Measurements from ENCODE around the gene AKR1C4. TPM values are rescaled to one million over a fixed set of nuclear protein-coding genes. Genes with fewer than 3 reads are reported as not detected.

AKR1C4 gene
- total RNA-seq, 1 experiment from 2014 or later: 0.40 TPM

DNA sequence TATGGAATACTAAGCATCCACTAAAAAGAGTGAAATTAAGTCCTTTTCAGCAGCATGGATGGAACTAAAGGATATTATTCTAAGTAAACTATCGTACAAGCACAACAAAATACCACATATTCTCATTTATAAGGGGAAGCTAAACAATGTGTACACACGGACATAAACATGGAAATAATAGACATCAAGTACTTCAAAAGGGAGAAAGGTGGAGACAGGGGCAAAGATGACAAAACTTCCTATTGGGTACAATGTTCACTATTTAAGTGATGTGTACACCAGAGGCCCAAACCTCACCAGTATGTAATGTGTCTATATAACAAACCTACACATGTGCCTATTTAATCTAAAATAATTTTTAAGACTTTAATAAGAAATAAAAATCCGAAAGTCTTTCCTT, 2.2 kb upstream of the AKR1C4 start:
- H3K4me1 Mint-ChIP-seq (ENCODE audit: low read depth, unreplicated experiment): peaks cover 18% of the 10 kb centered on the region
- H3K36me3 Mint-ChIP-seq (ENCODE audit: insufficient read depth, unreplicated experiment): no peaks in the 10 kb centered on the region
- CTCF ChIA-PET: no interaction called here
- DNase-seq: no peak
- intact Hi-C loops (cut with micrococcal nuclease; ENCODE audit: unreplicated experiment): loop anchor here (2.0 to 10.0 kb wide), 2 partner anchors 50 to 88 kb away; no protein-coding TSS in a partner anchor
- BruUV-seq (replicated peaks): no TSS peak
- H3K4me3 Mint-ChIP-seq (ENCODE audit: low read depth, unreplicated experiment): no peak overlapping the region
- no peaks in the 10 kb centered on the region for H3K27me3 Mint-ChIP-seq (ENCODE audit: unreplicated experiment)
- H3K27ac Mint-ChIP-seq (ENCODE audit: unreplicated experiment): no peak overlapping the region
- TF ChIP-seq, protein P1, sequence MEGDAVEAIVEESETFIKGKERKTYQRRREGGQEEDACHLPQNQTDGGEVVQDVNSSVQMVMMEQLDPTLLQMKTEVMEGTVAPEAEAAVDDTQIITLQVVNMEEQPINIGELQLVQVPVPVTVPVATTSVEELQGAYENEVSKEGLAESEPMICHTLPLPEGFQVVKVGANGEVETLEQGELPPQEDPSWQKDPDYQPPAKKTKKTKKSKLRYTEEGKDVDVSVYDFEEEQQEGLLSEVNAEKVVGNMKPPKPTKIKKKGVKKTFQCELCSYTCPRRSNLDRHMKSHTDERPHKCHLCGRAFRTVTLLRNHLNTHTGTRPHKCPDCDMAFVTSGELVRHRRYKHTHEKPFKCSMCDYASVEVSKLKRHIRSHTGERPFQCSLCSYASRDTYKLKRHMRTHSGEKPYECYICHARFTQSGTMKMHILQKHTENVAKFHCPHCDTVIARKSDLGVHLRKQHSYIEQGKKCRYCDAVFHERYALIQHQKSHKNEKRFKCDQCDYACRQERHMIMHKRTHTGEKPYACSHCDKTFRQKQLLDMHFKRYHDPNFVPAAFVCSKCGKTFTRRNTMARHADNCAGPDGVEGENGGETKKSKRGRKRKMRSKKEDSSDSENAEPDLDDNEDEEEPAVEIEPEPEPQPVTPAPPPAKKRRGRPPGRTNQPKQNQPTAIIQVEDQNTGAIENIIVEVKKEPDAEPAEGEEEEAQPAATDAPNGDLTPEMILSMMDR (IDR thresholded peaks at IDR 0.05; ENCODE audit: unreplicated experiment): no peak
- peaks cover 2% of the 10 kb centered on the region for H3K9me3 Mint-ChIP-seq (ENCODE audit: low read depth, unreplicated experiment)

DNA sequence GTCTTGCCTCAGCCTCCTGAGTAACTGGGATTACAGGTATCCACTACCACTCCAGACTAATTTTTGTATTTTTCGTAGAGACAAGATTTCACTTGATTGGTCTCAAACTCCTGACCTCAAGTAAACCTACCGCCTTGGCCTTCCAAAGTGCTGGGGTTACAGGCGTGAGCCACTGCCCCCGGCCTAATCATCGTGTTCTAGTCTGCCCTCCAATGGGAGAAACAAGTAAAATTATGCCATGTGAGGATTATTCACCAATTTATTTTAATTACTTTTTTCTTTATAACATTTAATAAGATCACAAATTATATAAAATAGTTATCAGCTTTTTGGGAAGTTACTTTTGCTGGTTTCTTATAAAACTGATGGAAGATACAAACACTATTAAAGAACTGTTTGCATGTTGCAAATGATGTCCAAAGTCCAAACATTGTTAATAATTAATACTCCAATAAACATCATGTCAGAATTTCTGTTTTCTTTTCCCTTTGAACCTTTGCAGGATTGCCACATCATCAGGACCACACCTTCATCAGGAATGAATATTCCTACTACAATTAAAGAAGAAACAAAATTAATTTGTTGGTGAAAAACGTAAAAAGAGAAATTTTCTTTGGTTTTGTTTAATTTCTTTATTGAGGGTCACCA, 786 bp upstream of the AKR1C4 start:
- Mint-ChIP-seq H3K27me3 (ENCODE audit: unreplicated experiment) (no peaks in the 10 kb centered on the region), H3K36me3 (ENCODE audit: insufficient read depth, unreplicated experiment) (no peaks in the 10 kb centered on the region), H3K4me1 (ENCODE audit: low read depth, unreplicated experiment) (peaks cover 18% of the 10 kb centered on the region), H3K27ac (ENCODE audit: unreplicated experiment) (peak overlapping the region; percentile 58), H3K9me3 (ENCODE audit: low read depth, unreplicated experiment) (peaks cover 2% of the 10 kb centered on the region), H3K4me3 (ENCODE audit: low read depth, unreplicated experiment) (no peak overlapping the region)
- BruUV-seq (replicated peaks): no TSS peak
- DNase-seq: peak; percentile 20
- intact Hi-C loops (cut with micrococcal nuclease; ENCODE audit: unreplicated experiment): loop anchor here (2.0 to 10.0 kb wide), 4 partner anchors 25 to 104 kb away; partner anchors contain the start of gene AKR1C3
- CTCF ChIA-PET: no interaction called here
- TF ChIP-seq, protein P1 (IDR thresholded peaks at IDR 0.05; ENCODE audit: unreplicated experiment): no peak

DNA sequence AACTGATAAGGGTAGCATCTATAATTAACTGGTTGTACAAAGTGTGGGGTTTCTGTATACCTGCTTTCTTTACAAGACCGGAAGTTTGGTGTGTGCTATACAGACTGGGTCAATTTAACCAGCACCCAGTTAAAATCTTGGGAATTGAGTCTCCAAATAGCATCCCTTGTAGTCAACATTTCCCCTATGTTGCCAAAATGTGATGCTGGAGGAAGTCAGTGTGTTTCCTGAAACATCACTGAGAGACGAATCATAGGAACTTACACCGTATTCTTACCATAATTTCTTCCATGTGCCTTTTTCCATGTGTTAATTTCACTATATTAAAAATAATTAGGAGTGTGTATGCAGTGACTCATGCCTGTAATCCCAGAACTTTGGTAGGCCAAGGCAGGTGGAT, 1.7 kb downstream of the AKR1C4 start:
- H3K9me3 Mint-ChIP-seq (ENCODE audit: low read depth, unreplicated experiment): peaks cover 2% of the 10 kb centered on the region
- DNase-seq: no peak
- intact Hi-C loops (cut with micrococcal nuclease; ENCODE audit: unreplicated experiment): loop anchor here (5.0 to 10.0 kb wide), 2 partner anchors 54 to 106 kb away; partner anchors contain the start of gene AKR1C3

DNA sequence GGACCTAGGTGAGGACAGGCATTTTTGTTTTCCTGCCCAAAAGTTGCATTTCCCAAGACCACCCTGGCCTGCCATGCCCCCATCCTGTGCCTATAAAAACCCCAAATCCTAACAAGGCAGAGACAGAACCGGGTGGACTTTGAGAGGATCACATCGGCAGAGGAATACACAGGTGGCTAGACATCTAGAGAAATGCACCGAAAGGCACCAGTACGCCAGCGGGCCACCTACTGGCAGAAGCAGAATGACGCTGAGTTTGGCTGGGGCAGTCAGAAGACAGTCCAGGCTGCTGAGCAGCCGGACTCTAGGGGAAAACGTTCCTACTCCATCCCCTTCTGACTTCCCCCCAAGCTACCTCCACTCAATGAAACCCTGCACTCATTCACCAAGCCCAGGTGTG, 2.8 kb downstream of the AKR1C4 start:
- CTCF ChIA-PET: no interaction called here

More for the DNA sequence above, 1.7 kb downstream of the AKR1C4 start:
- Mint-ChIP-seq H3K4me1 (ENCODE audit: low read depth, unreplicated experiment) (peaks cover 18% of the 10 kb centered on the region), H3K27me3 (ENCODE audit: unreplicated experiment) (no peaks in the 10 kb centered on the region), H3K27ac (ENCODE audit: unreplicated experiment) (no peak overlapping the region), H3K36me3 (ENCODE audit: insufficient read depth, unreplicated experiment) (no peaks in the 10 kb centered on the region), H3K4me3 (ENCODE audit: low read depth, unreplicated experiment) (no peak overlapping the region)
- TF ChIP-seq, protein P1 (IDR thresholded peaks at IDR 0.05; ENCODE audit: unreplicated experiment): no peak
- no TSS peak for BruUV-seq (replicated peaks)
- CTCF ChIA-PET: no interaction called here

More for the DNA sequence above, 2.8 kb downstream of the AKR1C4 start:
- no TSS peak for BruUV-seq (replicated peaks)
- intact Hi-C loops (cut with micrococcal nuclease; ENCODE audit: unreplicated experiment): loop anchor here (5.0 to 10.0 kb wide), 2 partner anchors 55 to 107 kb away; partner anchors contain the start of gene AKR1C3
- H3K27ac Mint-ChIP-seq (ENCODE audit: unreplicated experiment): no peak overlapping the region
- peaks cover 18% of the 10 kb centered on the region for H3K4me1 Mint-ChIP-seq (ENCODE audit: low read depth, unreplicated experiment)
- no peak for DNase-seq
- TF ChIP-seq, protein P1 (IDR thresholded peaks at IDR 0.05; ENCODE audit: unreplicated experiment): no peak
- peaks cover 2% of the 10 kb centered on the region for H3K9me3 Mint-ChIP-seq (ENCODE audit: low read depth, unreplicated experiment)
- no peak overlapping the region for H3K4me3 Mint-ChIP-seq (ENCODE audit: low read depth, unreplicated experiment)
- no peaks in the 10 kb centered on the region for H3K36me3 Mint-ChIP-seq (ENCODE audit: insufficient read depth, unreplicated experiment)
- no peaks in the 10 kb centered on the region for H3K27me3 Mint-ChIP-seq (ENCODE audit: unreplicated experiment)
